GM12878 (cell line): ENCODE data around the gene ANKRD42. TPM values are rescaled to one million over a fixed set of nuclear protein-coding genes. Genes with fewer than 3 reads are reported as not detected.
A peak's percentile ranks its signal among the peaks of the same experiment; 100 is the strongest.

Source experiments
- CBX3 ChIP-seq: fragments of 200-600 bp; sonication (generic); IDR thresholded peaks from 2 replicates; pipeline ENCODE4 v1.6.1; 2016; ENCODE audit warnings: low read depth, borderline replicate concordance
- CBX5 ChIP-seq: sonication (generic); IDR thresholded peaks from 2 replicates; pipeline ENCODE4 v1.6.1; 2016; ENCODE audit warnings: low read depth, moderate library complexity, mild to moderate bottlenecking, inconsistent platforms
- CHD4 ChIP-seq: fragments of 200-600 bp; sonication (generic); IDR thresholded peaks from 2 replicates; pipeline ENCODE4 v1.6.1; 2016; ENCODE audit warnings: mild to moderate bottlenecking
- CUX1 ChIP-seq: IDR thresholded peaks from 2 replicates; pipeline ENCODE4 v1.6.1; 2012; ENCODE audit warnings: improper control_type of control experiment, low read depth, low read length; ENCODE audit not compliant: insufficient replicate concordance
- DPF2 ChIP-seq: fragments of 450-650 bp; IDR thresholded peaks from 2 replicates; pipeline ENCODE4 v1.6.1; 2017; ENCODE audit warnings: mild to moderate bottlenecking
- ESRRA ChIP-seq: IDR thresholded peaks from 2 replicates; pipeline ENCODE4 v1.6.1; 2012; ENCODE audit warnings: mild to moderate bottlenecking, low read length, improper control_type of control experiment
- EZH2 ChIP-seq: IDR thresholded peaks from 2 replicates; pipeline ENCODE4 v1.6.1; 2012; ENCODE audit warnings: low read depth, mild to moderate bottlenecking, control low read depth, inconsistent platforms, low read length, borderline replicate concordance; ENCODE audit not compliant: control insufficient read depth
- MEF2A ChIP-seq: IDR thresholded peaks from 2 replicates; pipeline ENCODE4 v1.6.1; 2011; ENCODE audit warnings: low read depth, mild to moderate bottlenecking, low read length, moderate library complexity; ENCODE audit not compliant: insufficient read depth
- MTA2 ChIP-seq: fragments of 450-650 bp; IDR thresholded peaks from 2 replicates; pipeline ENCODE4 v1.6.1; 2016; ENCODE audit warnings: low read depth, mild to moderate bottlenecking, moderate library complexity
- PRDM15 ChIP-seq: fragments of 450-650 bp; formaldehyde crosslinking; IDR thresholded peaks from 2 replicates; pipeline ENCODE4 v1.4.0; 2020; ENCODE audit warnings: mild to moderate bottlenecking, moderate library complexity
- RELB ChIP-seq: fragments of 450-650 bp; IDR thresholded peaks from 2 replicates; pipeline ENCODE4 v1.6.1; 2017; ENCODE audit warnings: low read depth, mild to moderate bottlenecking, moderate library complexity
- ZBTB11 ChIP-seq: fragments of 450-650 bp; formaldehyde crosslinking; IDR thresholded peaks from 2 replicates; pipeline ENCODE4 v1.5.0; 2022; ENCODE audit warnings: mild to moderate bottlenecking, missing genetic modification characterization
- polyA plus RNA-seq, 11 experiments: library from polyadenylated mRNA; depleted of rRNA in 4 of 11; unstranded in 6 of 11; stranded (reverse) in 5 of 11; fragments of >200 nt; fragmentation: Nextera tagmentation in 4 of 11; fragmentation: Illumina TruSeq in 1 of 11; extraction: Ambion mirVana in 4 of 11; extraction: Trizol in 1 of 11; gene quantifications; 1 replicate in 1 of 11; 2 replicates in 10 of 11; pipeline versions ENCODE4 v1.2.1 to v1.2.3, GENCODE V29; 2011 to 2016; ENCODE audit warnings: inconsistent platforms in 2 of 11, missing spikeins in 2 of 11, low read depth in 1 of 11
- total RNA-seq, 4 experiments: library from RNA; depleted of rRNA in 3 of 4; stranded (reverse); fragments of >200 nt in 3 of 4; fragmentation: Illumina TruSeq in 1 of 4; extraction: Trizol in 1 of 4; gene quantifications; 2 replicates each; pipeline versions ENCODE4 v1.2.1 to v1.2.3, GENCODE V29; 2013 to 2021

Gene ANKRD42
- total and polyA plus RNA-seq, 10 of the 15 experiments (the other 5 are each of a cell fraction or from before 2014, with no cell fraction given): 0.68 to 3.2 (median 2.0) TPM

GRCh38 chr11:83194281-83195142 lies 1.0 kb downstream of the ANKRD42 start (continued):
- TF ChIP-seq PRDM15 (CRISPR knock-in tag) (no peak), ESRRA (no peak), CHD4 (no peak), EZH2 (no peak), ZBTB11 (no peak), CUX1 (no peak), DPF2 (no peak), RELB (0 out of 2 replicates have a peak, but pooled peaks have one; percentile 9), CBX3 (no peak), MTA2 (no peak), MEF2A (no peak), CBX5 (0 out of 2 replicates have a peak, but pooled peaks have one; percentile 10)
